Fibroblast of pulmonary artery (primary cell): Measurements from ENCODE around the gene CALHM1.

Experiments
- DNase-seq: peaks from one replicate; pipeline ENCODE4 v3.0.0-alpha.2; 2010; ENCODE audit warnings: low read depth
- H3K4me3 ChIP-seq: replicated peaks from 2 replicates; pipeline ENCODE4 v1.5.1; 2011; ENCODE audit warnings: low read depth, mild to moderate bottlenecking, control low read depth, low read length, moderate library complexity
- CTCF ChIP-seq: IDR thresholded peaks from 2 replicates; pipeline ENCODE4 v1.5.1; 2011; ENCODE audit warnings: mild to moderate bottlenecking, control low read depth, low read length, inconsistent platforms; ENCODE audit errors: missing control alignments

CALHM1 gene

GRCh38 chr10:103472005-103472404, 13.3 kb upstream of the CALHM1 start:
- TF ChIP-seq CTCF = no peak
- H3K4me3 ChIP-seq = no peak overlapping the region
- DNase-seq = no peak

- no peak overlapping the region for H3K4me3 ChIP-seq
- peak; percentile 44 for DNase-seq
- no peak for TF ChIP-seq CTCF
Observed at GRCh38 chr10:103470761-103471653, 12.3 kb upstream of the CALHM1 start.

- TF ChIP-seq CTCF = no peak
- H3K4me3 ChIP-seq = no peak overlapping the region
- no peak for DNase-seq
Observed at GRCh38 chr10:103469201-103469600, 10.5 kb upstream of the CALHM1 start.

GRCh38 chr10:103467406-103467805, 8.7 kb upstream of the CALHM1 start:
- no peak for TF ChIP-seq CTCF
- no peak for DNase-seq
- no peak overlapping the region for H3K4me3 ChIP-seq

GRCh38 chr10:103466734-103467133, 8.0 kb upstream of the CALHM1 start:
- no peak overlapping the region for H3K4me3 ChIP-seq
- DNase-seq = no peak
- no peak for TF ChIP-seq CTCF

GRCh38 chr10:103465411-103466179, 6.9 kb upstream of the CALHM1 start:
- no peak for TF ChIP-seq CTCF
- DNase-seq = no peak

More at GRCh38 chr10:103465411-103466179, 6.9 kb upstream of the CALHM1 start:
- no peak overlapping the region for H3K4me3 ChIP-seq
